ENCODE measurements around the gene TLX3. TPM values are rescaled to one million over a fixed set of nuclear protein-coding genes. Genes with fewer than 3 reads are reported as not detected.
"Not testable (repeated sequence)": the region's sequence is repeated elsewhere in the genome, so short reads cannot be mapped to it uniquely, and the experiment has no call there.

TLX3 gene
- total RNA-seq, 2 donors from 2014 or later = not detected

- intact Hi-C loops (cut with DNase I) = no loop called here
Observed at GRCh38 chr5:171288066-171288465, 21.0 kb upstream of the TLX3 start.

GRCh38 chr5:171291371-171291770 is 17.7 kb upstream of the TLX3 start:
- no peak overlapping the region for H3K4me3 ChIP-seq
- no peak overlapping the region for H3K27ac ChIP-seq
- no peaks in the 10 kb centered on the region for H3K9me3 ChIP-seq
- no peak for TF ChIP-seq POLR2A (IDR thresholded peaks at IDR 0.05)
- TF ChIP-seq CTCF (IDR thresholded peaks at IDR 0.05) = no peak
- 96 to 100% methylated on average over 4 of the region's 4 CpGs for WGBS, 2 donors
- H3K4me1 ChIP-seq = no peaks in the 10 kb centered on the region
- H3K27me3 ChIP-seq = no peaks in the 10 kb centered on the region
- ATAC-seq (no peak), DNase-seq (no peak)
- intact Hi-C loops (cut with DNase I) = no loop called here
- no peaks in the 10 kb centered on the region for H3K36me3 ChIP-seq (replicated peaks in 1 of 2; ENCODE audit: insufficient read depth in 1 of 2, low read depth in 2 of 2)

More at GRCh38 chr5:171288066-171288465, 21.0 kb upstream of the TLX3 start:
- ATAC-seq (no peak), DNase-seq (no peak)
- WGBS, 2 donors = 94% methylated on average over 2 of the region's 2 CpGs
- Histone ChIP-seq H3K27ac (no peak overlapping the region), H3K4me1 (no peaks in the 10 kb centered on the region), H3K27me3 (no peaks in the 10 kb centered on the region), H3K9me3 (no peaks in the 10 kb centered on the region), H3K4me3 (no peak overlapping the region), H3K36me3 (replicated peaks in 1 of 2; ENCODE audit: insufficient read depth in 1 of 2, low read depth in 2 of 2) (no peaks in the 10 kb centered on the region)
- TF ChIP-seq CTCF (IDR thresholded peaks at IDR 0.05) (no peak), POLR2A (IDR thresholded peaks at IDR 0.05) (no peak)

- WGBS, 2 donors = 36 to 56% methylated on average over 1 of the region's 1 CpG
- intact Hi-C loops (cut with DNase I) = no loop called here
- TF ChIP-seq CTCF (IDR thresholded peaks at IDR 0.05) (no peak), POLR2A (IDR thresholded peaks at IDR 0.05) (no peak)
Observed at GRCh38 chr5:171295299-171295698, 13.7 kb upstream of the TLX3 start.

GRCh38 chr5:171295801-171296200 is 13.2 kb upstream of the TLX3 start:
- intact Hi-C loops (cut with DNase I) = no loop called here
- no peaks in the 10 kb centered on the region for H3K4me1 ChIP-seq
- no peak for ATAC-seq
- no peak overlapping the region for H3K27ac ChIP-seq
- no peak overlapping the region for H3K4me3 ChIP-seq
- TF ChIP-seq CTCF (IDR thresholded peaks at IDR 0.05) (no peak), POLR2A (IDR thresholded peaks at IDR 0.05) (no peak)
- no peaks in the 10 kb centered on the region for H3K9me3 ChIP-seq
- DNase-seq = no peak
- no peaks in the 10 kb centered on the region for H3K36me3 ChIP-seq (replicated peaks in 1 of 2; ENCODE audit: insufficient read depth in 1 of 2, low read depth in 2 of 2)
- no peaks in the 10 kb centered on the region for H3K27me3 ChIP-seq
- WGBS, 2 donors = 85 to 88% methylated on average over 5 of the region's 5 CpGs

More at GRCh38 chr5:171295299-171295698, 13.7 kb upstream of the TLX3 start:
- no peaks in the 10 kb centered on the region for H3K36me3 ChIP-seq (replicated peaks in 1 of 2; ENCODE audit: insufficient read depth in 1 of 2, low read depth in 2 of 2)
- DNase-seq = no peak
- ATAC-seq = no peak
- H3K27ac ChIP-seq = no peak overlapping the region
- no peaks in the 10 kb centered on the region for H3K27me3 ChIP-seq
- no peaks in the 10 kb centered on the region for H3K4me1 ChIP-seq
- H3K9me3 ChIP-seq = no peaks in the 10 kb centered on the region
- H3K4me3 ChIP-seq = no peak overlapping the region

- H3K4me3 ChIP-seq; H3K9me3 ChIP-seq; DNase-seq; H3K27ac ChIP-seq; H3K36me3 ChIP-seq (replicated peaks in 1 of 2; ENCODE audit: insufficient read depth in 1 of 2, low read depth in 2 of 2); H3K4me1 ChIP-seq; H3K27me3 ChIP-seq; ATAC-seq; intact Hi-C loops (cut with DNase I): not testable (repeated sequence)
- WGBS, 2 donors = 95 to 96% methylated on average over 6 of the region's 6 CpGs
Observed at GRCh38 chr5:171297941-171298340, 11.1 kb upstream of the TLX3 start.
